Measurements from ENCODE around the gene GDPD5. TPM values are rescaled to one million over a fixed set of nuclear protein-coding genes. Genes with fewer than 3 reads are reported as not detected.

Gene GDPD5
- polyA plus RNA-seq, 3 donors: 4.9 to 39.0 (median 7.6) TPM

DNA sequence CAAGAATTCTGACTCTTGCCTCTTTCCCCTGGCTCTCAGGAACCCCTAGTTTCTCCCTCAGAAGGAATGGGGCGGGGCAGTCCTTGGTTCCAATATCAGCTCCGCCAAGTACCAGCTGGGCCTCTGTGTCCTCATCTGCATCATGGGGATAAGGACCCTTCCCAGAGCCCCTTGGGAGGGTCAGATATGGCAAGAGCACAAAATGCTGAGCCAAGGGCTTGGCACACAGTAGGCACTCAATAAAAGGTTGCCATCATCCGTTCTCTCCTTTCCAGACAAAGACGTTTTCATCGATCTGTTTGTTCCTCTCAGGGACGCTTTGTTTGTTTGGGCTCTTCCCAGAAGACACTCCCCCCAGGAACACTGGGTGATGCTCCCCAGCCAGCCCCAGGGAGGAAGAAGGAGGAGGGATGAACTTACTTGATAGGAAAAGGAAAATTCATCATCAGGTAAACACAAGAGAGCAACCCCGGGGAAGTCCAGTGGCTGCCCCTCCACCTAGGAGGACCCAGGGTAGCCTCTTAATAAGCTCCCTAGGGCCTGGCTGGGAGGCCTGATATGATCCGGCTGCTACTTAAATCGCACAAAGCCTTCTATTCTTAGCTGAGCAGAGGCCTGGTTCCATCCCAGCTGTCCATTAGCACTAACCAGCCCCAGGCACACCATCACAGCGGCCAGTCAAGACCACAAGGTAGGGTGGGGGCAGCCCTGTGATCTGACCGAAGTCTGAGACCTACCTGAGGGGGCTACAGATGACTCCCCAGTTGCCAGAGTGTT is 19.6 kb downstream of the GDPD5 start:
- Mint-ChIP-seq H3K9me3 (peaks cover 0 to 2% (median 0%) of the 10 kb centered on the region in 7 donors), H3K27me3 (ENCODE audit: low read depth in 3 of 3) (peaks cover 0 to 3% (median 2%) of the 10 kb centered on the region in 3 donors), H3K36me3 (peaks cover 2 to 3% of the 10 kb centered on the region in 2 donors), H3K4me3 (no peak overlapping the region), H3K27ac (peak overlapping the region in 1 of 7 donors; percentile 16), H3K4me1 (peaks cover 48% of the 10 kb centered on the region)
- no peaks in the 10 kb centered on the region for H3K27me3 ChIP-seq (ENCODE audit: control insufficient read depth in 2 of 2, insufficient read depth in 2 of 2, low read length in 2 of 2)
- intact Hi-C loops (cut with micrococcal nuclease): no loop called here
- TF ChIP-seq, protein P1, sequence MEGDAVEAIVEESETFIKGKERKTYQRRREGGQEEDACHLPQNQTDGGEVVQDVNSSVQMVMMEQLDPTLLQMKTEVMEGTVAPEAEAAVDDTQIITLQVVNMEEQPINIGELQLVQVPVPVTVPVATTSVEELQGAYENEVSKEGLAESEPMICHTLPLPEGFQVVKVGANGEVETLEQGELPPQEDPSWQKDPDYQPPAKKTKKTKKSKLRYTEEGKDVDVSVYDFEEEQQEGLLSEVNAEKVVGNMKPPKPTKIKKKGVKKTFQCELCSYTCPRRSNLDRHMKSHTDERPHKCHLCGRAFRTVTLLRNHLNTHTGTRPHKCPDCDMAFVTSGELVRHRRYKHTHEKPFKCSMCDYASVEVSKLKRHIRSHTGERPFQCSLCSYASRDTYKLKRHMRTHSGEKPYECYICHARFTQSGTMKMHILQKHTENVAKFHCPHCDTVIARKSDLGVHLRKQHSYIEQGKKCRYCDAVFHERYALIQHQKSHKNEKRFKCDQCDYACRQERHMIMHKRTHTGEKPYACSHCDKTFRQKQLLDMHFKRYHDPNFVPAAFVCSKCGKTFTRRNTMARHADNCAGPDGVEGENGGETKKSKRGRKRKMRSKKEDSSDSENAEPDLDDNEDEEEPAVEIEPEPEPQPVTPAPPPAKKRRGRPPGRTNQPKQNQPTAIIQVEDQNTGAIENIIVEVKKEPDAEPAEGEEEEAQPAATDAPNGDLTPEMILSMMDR (IDR thresholded peaks at IDR 0.05): no peak
- no peaks in the 10 kb centered on the region for H3K36me3 ChIP-seq (replicated peaks in 1 of 2; ENCODE audit: control insufficient read depth in 1 of 2, insufficient read depth in 2 of 2, low read length in 2 of 2)
- H3K27ac ChIP-seq (ENCODE audit: low read depth in 1 of 2, low read length in 2 of 2): peak overlapping the region in 1 of 2 donors; percentile 76
- no peak overlapping the region for H2AFZ ChIP-seq (ENCODE audit: insufficient read depth, low read depth, low read length, poor library complexity, severe bottlenecking)
- H3K4me1 ChIP-seq (ENCODE audit: control insufficient read depth in 1 of 2, insufficient read depth in 2 of 2, low read length in 2 of 2): peaks cover 42 to 44% of the 10 kb centered on the region in 2 donors
- no peak for DNase-seq
- no peaks in the 10 kb centered on the region for H4K20me1 ChIP-seq (ENCODE audit: insufficient read depth, low read length)
- no peak overlapping the region for H3K9ac ChIP-seq (ENCODE audit: insufficient read depth, low read length, poor library complexity, severe bottlenecking)
- 99% methylated on average over 6 of the region's 11 CpGs for WGBS (ENCODE audit: insufficient coverage)
- no peak overlapping the region for H3K4me3 ChIP-seq (replicated peaks in 1 of 3; ENCODE audit: low read depth in 2 of 3, low read length in 3 of 3)
- H3K4me2 ChIP-seq (replicated peaks; ENCODE audit: extremely low read depth, low read length, poor library complexity, severe bottlenecking): no peak overlapping the region
- H3K9me3 ChIP-seq (replicated peaks in 1 of 2; ENCODE audit: control insufficient read depth in 1 of 2, insufficient read depth in 1 of 2, low read length in 2 of 2): no peaks in the 10 kb centered on the region
- peaks cover 6% of the 10 kb centered on the region for H3K79me2 ChIP-seq (ENCODE audit: insufficient read depth, low read length)

DNA sequence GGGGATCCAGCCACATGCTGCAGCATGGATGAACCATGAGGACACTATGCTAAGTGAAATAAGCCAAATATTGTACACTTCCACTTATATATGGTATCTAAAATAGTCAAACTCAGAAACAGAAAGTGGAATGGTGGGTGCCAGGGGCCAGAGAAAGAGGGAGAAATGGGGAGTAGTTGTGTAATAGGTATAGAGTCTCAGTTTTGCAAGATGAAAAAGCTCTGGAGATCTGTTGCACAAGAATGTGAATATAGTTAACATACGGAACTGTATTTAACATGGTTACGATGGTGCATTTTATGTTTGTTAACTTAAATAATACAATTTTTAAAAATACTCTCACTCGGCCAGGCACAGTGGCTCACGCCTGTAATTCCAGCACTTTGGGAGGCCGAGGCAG is 21.2 kb downstream of the GDPD5 start:
- H3K27ac ChIP-seq (ENCODE audit: low read depth in 1 of 2, low read length in 2 of 2): peak overlapping the region; percentile 68 to 76
- no peaks in the 10 kb centered on the region for H3K9me3 ChIP-seq (replicated peaks in 1 of 2; ENCODE audit: control insufficient read depth in 1 of 2, insufficient read depth in 1 of 2, low read length in 2 of 2)
- peaks cover 6% of the 10 kb centered on the region for H3K79me2 ChIP-seq (ENCODE audit: insufficient read depth, low read length)
- Mint-ChIP-seq H3K27me3 (ENCODE audit: low read depth in 3 of 3) (peaks cover 0 to 2% (median 2%) of the 10 kb centered on the region in 3 donors), H3K36me3 (peaks cover 3% of the 10 kb centered on the region in 2 donors), H3K4me1 (peaks cover 58% of the 10 kb centered on the region), H3K9me3 (peaks cover 0 to 2% (median 0%) of the 10 kb centered on the region in 7 donors), H3K27ac (peak overlapping the region; percentile 71 to 87 (median 85)), H3K4me3 (peak overlapping the region in 1 of 2 donors; percentile 35)
- DNase-seq: peak; percentile 27 to 59 (median 36)
- H4K20me1 ChIP-seq (ENCODE audit: insufficient read depth, low read length): no peaks in the 10 kb centered on the region
- H3K9ac ChIP-seq (ENCODE audit: insufficient read depth, low read length, poor library complexity, severe bottlenecking): peak overlapping the region; percentile 25
- no CpG with 5 or more reads among the region's 5 CpGs for WGBS (ENCODE audit: insufficient coverage)
- H3K4me2 ChIP-seq (replicated peaks; ENCODE audit: extremely low read depth, low read length, poor library complexity, severe bottlenecking): peak overlapping the region; percentile 49
- H3K4me1 ChIP-seq (ENCODE audit: control insufficient read depth in 1 of 2, insufficient read depth in 2 of 2, low read length in 2 of 2): peaks cover 46 to 52% of the 10 kb centered on the region in 2 donors
- H3K36me3 ChIP-seq (replicated peaks in 1 of 2; ENCODE audit: control insufficient read depth in 1 of 2, insufficient read depth in 2 of 2, low read length in 2 of 2): no peaks in the 10 kb centered on the region
- peak overlapping the region in 1 of 3 experiments; percentile 53 for H3K4me3 ChIP-seq (replicated peaks in 1 of 3; ENCODE audit: low read depth in 2 of 3, low read length in 3 of 3)
- H2AFZ ChIP-seq (ENCODE audit: insufficient read depth, low read depth, low read length, poor library complexity, severe bottlenecking): peak overlapping the region; percentile 24
- intact Hi-C loops (cut with micrococcal nuclease): no loop called here
- no peaks in the 10 kb centered on the region for H3K27me3 ChIP-seq (ENCODE audit: control insufficient read depth in 2 of 2, insufficient read depth in 2 of 2, low read length in 2 of 2)
- TF ChIP-seq, protein P1 (IDR thresholded peaks at IDR 0.05): no peak
